Measurements from ENCODE around the gene NCKAP1. TPM values are rescaled to one million over a fixed set of nuclear protein-coding genes. Genes with fewer than 3 reads are reported as not detected.
"Not testable (repeated sequence)": the region's sequence is repeated elsewhere in the genome, so short reads cannot be mapped to it uniquely, and the experiment has no call there.

NCKAP1 gene
- total RNA-seq, 1 experiment from 2014 or later, result 162 TPM

GRCh38 chr2:182894174-182894573 lies 144.1 kb downstream of the NCKAP1 start:
- ChIA-PET POLR2A (no interaction called here), CTCF (no interaction called here)
- no peaks in the 10 kb centered on the region for H3K36me3 ChIP-seq (ENCODE audit: control insufficient read depth, insufficient read depth, low read length)
- no peaks in the 10 kb centered on the region for H3K36me3 Mint-ChIP-seq (ENCODE audit: insufficient read depth, unreplicated experiment)
- H3K4me1 Mint-ChIP-seq (ENCODE audit: low read depth, unreplicated experiment), result peaks cover 22% of the 10 kb centered on the region
- H3K27me3 ChIP-seq (replicated peaks; ENCODE audit: control insufficient read depth, insufficient read depth, low read length), result no peaks in the 10 kb centered on the region
- no peak overlapping the region for H3K4me3 Mint-ChIP-seq (ENCODE audit: unreplicated experiment)
- H3K27me3 Mint-ChIP-seq (ENCODE audit: insufficient read depth, unreplicated experiment), result no peaks in the 10 kb centered on the region
- 0 out of 2 replicates have a peak, but pooled peaks cover 7% of the 10 kb centered on the region for H3K9me3 ChIP-seq
- intact Hi-C loops (cut with micrococcal nuclease; ENCODE audit: unreplicated experiment), result no loop called here
- H3K27ac Mint-ChIP-seq (ENCODE audit: unreplicated experiment), result no peak overlapping the region
- H3K9me3 Mint-ChIP-seq (ENCODE audit: unreplicated experiment), result peaks cover 10% of the 10 kb centered on the region
- no peak for TF ChIP-seq CTCF (IDR thresholded peaks at IDR 0.05; ENCODE audit: insufficient read depth in 1 of 2, low read depth in 1 of 2, low read length in 1 of 2, severe bottlenecking in 1 of 2, unreplicated experiment in 1 of 2)
- no TSS peak for BruUV-seq (replicated peaks)
- peaks cover 26% of the 10 kb centered on the region for H3K4me1 ChIP-seq
- no peak overlapping the region for H3K4me3 ChIP-seq (ENCODE audit: low read depth, low read length)
- DNase-seq, result no peak

GRCh38 chr2:182893666-182894065 lies 144.6 kb downstream of the NCKAP1 start:
- BruUV-seq (replicated peaks), result no TSS peak
- H3K9me3 Mint-ChIP-seq (ENCODE audit: unreplicated experiment), result peaks cover 10% of the 10 kb centered on the region
- H3K4me3 Mint-ChIP-seq (ENCODE audit: unreplicated experiment), result no peak overlapping the region
- Histone ChIP-seq H3K36me3 (ENCODE audit: control insufficient read depth, insufficient read depth, low read length) (no peaks in the 10 kb centered on the region), H3K4me1 (peaks cover 26% of the 10 kb centered on the region), H3K4me3 (ENCODE audit: low read depth, low read length) (no peak overlapping the region), H3K9me3 (0 out of 2 replicates have a peak, but pooled peaks cover 7% of the 10 kb centered on the region), H3K27me3 (replicated peaks; ENCODE audit: control insufficient read depth, insufficient read depth, low read length) (no peaks in the 10 kb centered on the region)
- intact Hi-C loops (cut with micrococcal nuclease; ENCODE audit: unreplicated experiment), result no loop called here
- peaks cover 22% of the 10 kb centered on the region for H3K4me1 Mint-ChIP-seq (ENCODE audit: low read depth, unreplicated experiment)
- DNase-seq, result no peak
- ChIA-PET CTCF (no interaction called here), POLR2A (no interaction called here)
- H3K27me3 Mint-ChIP-seq (ENCODE audit: insufficient read depth, unreplicated experiment), result no peaks in the 10 kb centered on the region
- no peaks in the 10 kb centered on the region for H3K36me3 Mint-ChIP-seq (ENCODE audit: insufficient read depth, unreplicated experiment)
- no peak for TF ChIP-seq CTCF (IDR thresholded peaks at IDR 0.05; ENCODE audit: insufficient read depth in 1 of 2, low read depth in 1 of 2, low read length in 1 of 2, severe bottlenecking in 1 of 2, unreplicated experiment in 1 of 2)
- no peak overlapping the region for H3K27ac Mint-ChIP-seq (ENCODE audit: unreplicated experiment)

GRCh38 chr2:182893035-182893434 lies 145.2 kb downstream of the NCKAP1 start:
- DNase-seq; H3K36me3 Mint-ChIP-seq (ENCODE audit: insufficient read depth, unreplicated experiment); H3K4me3 ChIP-seq (ENCODE audit: low read depth, low read length); H3K4me3 Mint-ChIP-seq (ENCODE audit: unreplicated experiment); H3K36me3 ChIP-seq (ENCODE audit: control insufficient read depth, insufficient read depth, low read length); BruUV-seq (replicated peaks); POLR2A ChIA-PET; CTCF ChIA-PET; H3K9me3 ChIP-seq; intact Hi-C loops (cut with micrococcal nuclease; ENCODE audit: unreplicated experiment); H3K27me3 ChIP-seq (replicated peaks; ENCODE audit: control insufficient read depth, insufficient read depth, low read length); H3K27me3 Mint-ChIP-seq (ENCODE audit: insufficient read depth, unreplicated experiment); H3K27ac Mint-ChIP-seq (ENCODE audit: unreplicated experiment): not testable (repeated sequence)
- Mint-ChIP-seq H3K4me1 (ENCODE audit: low read depth, unreplicated experiment) (peaks cover 22% of the 10 kb centered on the region), H3K9me3 (ENCODE audit: unreplicated experiment) (peaks cover 10% of the 10 kb centered on the region)
- peaks cover 26% of the 10 kb centered on the region for H3K4me1 ChIP-seq

- Mint-ChIP-seq H3K27ac (ENCODE audit: unreplicated experiment) (peak overlapping the region; percentile 85), H3K9me3 (ENCODE audit: unreplicated experiment) (peaks cover 5% of the 10 kb centered on the region)
- CTCF ChIA-PET, result interaction anchor here (0.6 kb wide), 1 partner anchor 24 kb away, joined by 6 read pairs; no protein-coding TSS in a partner anchor
Measured at GRCh38 chr2:182891611-182892010, 146.6 kb downstream of the NCKAP1 start.

More at GRCh38 chr2:182891611-182892010, 146.6 kb downstream of the NCKAP1 start:
- Mint-ChIP-seq H3K27me3 (ENCODE audit: insufficient read depth, unreplicated experiment) (no peaks in the 10 kb centered on the region), H3K4me1 (ENCODE audit: low read depth, unreplicated experiment) (peaks cover 22% of the 10 kb centered on the region), H3K4me3 (ENCODE audit: unreplicated experiment) (no peak overlapping the region), H3K36me3 (ENCODE audit: insufficient read depth, unreplicated experiment) (no peaks in the 10 kb centered on the region)
- H3K9me3 ChIP-seq, result 0 out of 2 replicates have a peak, but pooled peaks cover 7% of the 10 kb centered on the region
- H3K36me3 ChIP-seq (ENCODE audit: control insufficient read depth, insufficient read depth, low read length), result no peaks in the 10 kb centered on the region
- H3K4me1 ChIP-seq, result peaks cover 26% of the 10 kb centered on the region
- BruUV-seq (replicated peaks), result no TSS peak
- intact Hi-C loops (cut with micrococcal nuclease; ENCODE audit: unreplicated experiment), result loop anchor here (1.0 kb wide), 1 partner anchor 9 kb away; no protein-coding TSS in a partner anchor
- TF ChIP-seq CTCF (IDR thresholded peaks at IDR 0.05; ENCODE audit: insufficient read depth in 1 of 2, low read depth in 1 of 2, low read length in 1 of 2, severe bottlenecking in 1 of 2, unreplicated experiment in 1 of 2), result no peak
- POLR2A ChIA-PET, result interaction anchor here (0.5 kb wide), 1 partner anchor 1478 kb away, joined by 4 read pairs; no protein-coding TSS in a partner anchor
- no peaks in the 10 kb centered on the region for H3K27me3 ChIP-seq (replicated peaks; ENCODE audit: control insufficient read depth, insufficient read depth, low read length)
- no peak for DNase-seq
- H3K4me3 ChIP-seq (ENCODE audit: low read depth, low read length), result no peak overlapping the region

Data from Caco-2 (cell line).